ENCODE data around the gene CACFD1.

CACFD1 gene

DNA sequence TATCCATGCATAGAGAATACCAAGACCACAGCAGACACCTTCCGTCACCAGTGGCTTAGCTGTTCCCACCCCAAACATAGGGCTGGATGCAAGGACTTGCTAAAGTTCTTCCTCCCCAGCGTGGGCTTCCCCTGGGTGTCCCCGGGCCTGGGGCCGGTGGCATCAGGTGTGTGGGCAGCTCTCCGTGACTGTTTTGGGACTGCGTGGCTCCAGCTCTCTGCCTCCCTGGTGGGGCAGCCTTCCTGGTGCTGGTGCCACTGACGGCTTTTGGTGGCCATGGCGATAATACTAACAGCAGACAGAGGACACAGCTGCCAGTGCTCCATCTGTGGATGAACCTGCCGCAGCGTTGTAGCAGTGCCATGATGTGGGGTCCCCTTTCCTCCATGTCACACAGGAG is 4.9 kb downstream of the CACFD1 start:
- H3K4me3 ChIP-seq (ENCODE audit: low read length): no peak overlapping the region
- no peak for TF ChIP-seq ZNF274 (IDR thresholded peaks at IDR 0.05; ENCODE audit: low read depth, low read length)

DNA sequence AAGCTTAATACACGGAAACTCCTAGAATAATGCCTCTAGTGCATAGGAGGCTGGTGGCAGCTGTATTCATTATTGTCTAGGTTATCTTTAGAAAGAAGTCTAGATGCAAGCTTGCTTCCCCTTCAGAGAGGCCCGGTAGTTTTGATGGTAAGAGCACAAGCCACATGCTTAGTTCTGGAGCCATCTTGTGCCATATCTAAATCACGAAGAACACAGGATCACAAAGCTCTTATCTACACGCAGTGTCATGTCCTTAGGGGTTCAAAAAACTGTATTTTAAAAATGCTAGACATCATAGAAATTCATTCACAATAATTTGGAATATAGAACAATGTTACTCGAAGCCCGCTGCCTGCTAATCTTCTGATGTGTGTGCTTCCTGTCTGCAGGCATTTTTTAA is 6.2 kb downstream of the CACFD1 start:
- H3K4me3 ChIP-seq (ENCODE audit: low read length): no peak overlapping the region
- TF ChIP-seq ZNF274 (IDR thresholded peaks at IDR 0.05; ENCODE audit: low read depth, low read length): no peak

DNA sequence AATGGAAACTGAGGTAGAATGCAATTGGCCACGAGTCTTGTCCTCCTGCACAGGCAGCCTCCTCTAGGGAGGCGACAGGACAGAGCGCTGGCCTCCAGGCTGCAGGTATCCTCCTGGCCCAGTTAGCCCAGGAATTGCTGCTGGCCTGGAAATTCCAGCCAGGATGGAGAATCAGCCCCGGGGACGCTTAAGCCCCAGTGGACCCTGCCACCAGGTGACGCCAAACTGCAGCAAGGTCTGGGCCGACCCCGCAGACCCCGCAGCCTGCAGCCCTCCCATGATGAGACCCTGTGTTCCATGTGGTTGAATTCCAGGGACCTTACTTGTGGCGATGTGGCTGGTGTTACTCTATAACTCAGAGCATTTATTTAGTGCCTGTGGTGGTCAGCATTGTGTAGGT is 7.3 kb downstream of the CACFD1 start:
- no peak for TF ChIP-seq ZNF274 (IDR thresholded peaks at IDR 0.05; ENCODE audit: low read depth, low read length)

DNA sequence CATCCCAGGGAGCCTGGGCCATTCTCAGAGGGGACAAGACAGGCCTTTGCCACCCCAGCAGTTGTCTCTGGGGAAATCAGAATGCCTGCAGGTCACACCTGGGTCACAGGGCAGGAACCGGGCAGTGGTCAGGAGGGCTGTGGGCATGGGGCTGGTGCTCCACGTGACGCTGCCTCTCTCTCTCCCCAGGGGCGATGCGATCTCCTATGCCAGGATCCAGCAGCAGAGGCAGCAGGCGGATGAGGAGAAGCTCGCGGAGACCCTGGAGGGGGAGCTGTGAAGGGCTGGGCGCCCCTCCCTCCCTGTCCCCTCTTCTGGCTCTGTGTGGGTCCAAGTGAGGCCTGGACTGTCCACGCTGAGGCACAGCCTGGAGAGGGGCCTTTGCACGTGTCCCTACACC is 8.6 kb downstream of the CACFD1 start:
- TF ChIP-seq ZNF274 (IDR thresholded peaks at IDR 0.05; ENCODE audit: low read depth, low read length): no peak
- no peak overlapping the region for H3K4me3 ChIP-seq (ENCODE audit: low read length)

More for the DNA sequence above, 7.3 kb downstream of the CACFD1 start:
- H3K4me3 ChIP-seq (ENCODE audit: low read length): no peak overlapping the region

DNA sequence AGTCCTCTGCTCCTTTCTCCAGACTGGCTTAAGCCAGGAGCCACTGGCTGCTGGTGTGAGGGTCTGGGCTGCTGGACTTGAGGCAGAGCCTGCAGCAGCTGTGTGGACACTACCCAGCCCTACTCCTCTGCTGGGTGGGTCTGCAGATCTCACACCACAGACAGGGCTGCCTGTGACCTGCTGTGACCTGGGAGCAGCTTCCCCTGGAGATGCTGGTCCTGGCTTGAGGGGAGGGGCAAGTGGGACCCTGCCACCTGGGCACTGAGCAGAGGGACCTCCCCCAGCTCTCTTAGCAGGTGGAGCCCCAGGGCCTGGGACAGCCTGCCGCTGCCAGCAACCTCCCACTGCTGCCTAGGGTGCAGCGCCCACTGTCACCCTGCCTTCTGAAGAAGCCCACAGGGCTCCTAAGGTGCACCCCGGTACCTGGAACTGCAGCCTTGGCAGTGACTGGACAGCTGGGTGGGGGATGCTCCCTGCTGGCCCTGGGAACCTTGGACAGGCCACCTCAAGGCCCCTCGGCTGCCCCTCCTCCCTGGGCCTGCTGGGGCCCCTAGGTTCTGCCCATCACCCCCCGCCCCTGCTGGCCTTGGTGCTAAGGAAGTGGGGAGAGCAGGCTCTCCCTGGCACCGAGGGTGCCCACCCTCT is 9.1 kb downstream of the CACFD1 start:
- no peak overlapping the region for H3K4me3 ChIP-seq (ENCODE audit: low read length)
- TF ChIP-seq ZNF274 (IDR thresholded peaks at IDR 0.05; ENCODE audit: low read depth, low read length): no peak

DNA sequence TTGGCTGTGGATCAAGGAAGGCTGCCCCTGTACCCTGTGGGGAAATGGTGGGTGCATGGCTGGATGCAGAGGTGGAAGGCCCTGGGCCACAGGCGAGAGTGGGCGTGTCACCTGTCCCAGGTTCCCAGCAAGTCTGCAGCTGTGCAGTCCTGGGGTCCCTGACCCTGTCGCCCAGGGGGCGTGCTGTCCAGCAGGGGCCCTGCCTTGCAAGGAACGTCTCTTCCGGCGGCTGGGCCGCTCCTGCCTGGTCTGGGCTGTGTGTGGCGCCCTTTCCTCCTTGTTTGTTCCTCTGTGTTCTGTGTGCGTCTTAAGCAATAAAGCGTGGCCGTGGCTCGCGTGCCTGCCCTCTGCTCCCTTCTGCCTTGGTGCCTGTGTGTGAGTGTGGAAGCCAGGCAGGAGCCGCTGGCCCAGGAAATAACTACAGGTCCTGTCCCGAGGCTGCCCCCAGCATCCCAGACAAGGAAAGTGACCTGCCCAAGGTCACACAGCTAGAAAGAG is 10.7 kb downstream of the CACFD1 start:
- H3K4me3 ChIP-seq (ENCODE audit: low read length): no peak overlapping the region
- TF ChIP-seq ZNF274 (IDR thresholded peaks at IDR 0.05; ENCODE audit: low read depth, low read length): no peak

DNA sequence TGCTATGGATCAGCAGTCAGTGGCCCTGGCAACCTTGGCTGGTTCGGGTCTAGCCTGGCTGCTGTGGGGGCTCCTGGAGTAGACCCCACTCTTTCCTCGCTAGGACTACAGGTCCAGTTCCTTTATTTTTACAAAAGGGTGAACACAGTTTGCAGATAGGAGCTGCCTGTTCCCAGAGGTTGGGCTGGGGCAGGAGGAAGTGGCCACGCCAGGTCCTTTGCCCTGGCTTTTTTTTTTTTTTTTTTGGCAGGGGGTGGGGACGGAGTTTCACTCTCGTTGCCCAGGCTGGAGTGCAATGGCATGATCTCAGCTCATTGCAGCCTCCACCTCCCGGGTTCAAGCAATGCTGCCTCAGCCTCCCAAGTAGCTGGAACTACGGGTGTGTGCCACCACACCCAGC is 11.2 kb downstream of the CACFD1 start:
- TF ChIP-seq ZNF274 (IDR thresholded peaks at IDR 0.05; ENCODE audit: low read depth, low read length): no peak
- H3K4me3 ChIP-seq (ENCODE audit: low read length): no peak overlapping the region

DNA sequence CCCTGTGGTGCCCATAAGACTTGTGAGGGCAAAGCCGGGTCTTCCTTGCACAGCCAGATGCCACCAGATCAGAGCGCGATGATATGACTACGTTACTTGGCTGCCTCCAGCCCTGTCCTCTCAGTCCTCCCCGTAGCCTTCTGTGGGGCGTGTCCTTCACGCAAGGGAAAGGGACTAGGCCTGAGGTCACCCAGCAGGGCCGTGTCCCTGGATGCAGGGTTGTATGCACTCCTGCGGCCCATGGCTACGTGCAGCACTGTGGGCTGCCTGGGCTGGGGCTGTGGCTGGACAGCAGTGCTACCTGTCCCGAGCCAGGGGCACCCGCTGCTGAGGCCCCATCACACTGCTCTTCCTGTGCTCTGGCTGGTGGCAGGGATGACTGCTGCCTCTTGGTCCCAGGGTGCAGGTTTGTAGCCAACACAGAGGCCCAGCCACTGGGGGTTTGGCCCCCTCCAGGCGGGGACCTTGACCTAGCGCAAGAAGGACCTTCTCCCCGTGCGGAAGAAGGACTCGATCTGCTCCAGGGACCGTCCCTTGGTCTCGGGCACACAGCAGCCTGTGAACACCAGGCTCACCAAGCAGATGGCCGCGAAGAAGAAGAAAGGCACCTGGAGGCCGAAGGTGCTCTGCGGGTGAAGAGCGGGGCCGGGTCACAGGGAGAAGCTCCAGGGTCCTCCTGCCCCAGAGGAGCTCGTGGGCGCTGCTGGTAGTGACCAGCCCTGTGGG is 11.9 kb downstream of the CACFD1 start:
- H3K4me3 ChIP-seq (ENCODE audit: low read length): no peak overlapping the region
- TF ChIP-seq ZNF274 (IDR thresholded peaks at IDR 0.05; ENCODE audit: low read depth, low read length): no peak

DNA sequence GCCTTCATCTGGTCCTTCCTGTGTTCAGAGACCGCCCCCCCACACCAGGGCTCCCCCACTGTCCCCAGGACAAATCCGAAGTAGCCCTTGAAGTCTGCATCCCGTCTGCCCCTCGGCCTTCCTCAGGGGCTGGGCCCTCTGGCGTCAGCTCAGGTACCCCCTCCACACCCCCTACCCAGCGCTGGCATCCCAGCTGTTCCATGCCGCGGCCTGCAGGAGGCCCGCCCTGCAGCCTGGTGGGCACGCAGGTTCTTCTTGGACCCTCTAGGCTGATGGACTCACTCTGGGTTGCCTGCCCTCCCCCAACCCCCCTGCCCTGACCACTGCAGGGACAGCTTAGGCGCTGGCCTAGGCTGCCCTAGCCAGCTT is 12.5 kb downstream of the CACFD1 start:
- H3K4me3 ChIP-seq (ENCODE audit: low read length): no peak overlapping the region
- TF ChIP-seq ZNF274 (IDR thresholded peaks at IDR 0.05; ENCODE audit: low read depth, low read length): no peak

DNA sequence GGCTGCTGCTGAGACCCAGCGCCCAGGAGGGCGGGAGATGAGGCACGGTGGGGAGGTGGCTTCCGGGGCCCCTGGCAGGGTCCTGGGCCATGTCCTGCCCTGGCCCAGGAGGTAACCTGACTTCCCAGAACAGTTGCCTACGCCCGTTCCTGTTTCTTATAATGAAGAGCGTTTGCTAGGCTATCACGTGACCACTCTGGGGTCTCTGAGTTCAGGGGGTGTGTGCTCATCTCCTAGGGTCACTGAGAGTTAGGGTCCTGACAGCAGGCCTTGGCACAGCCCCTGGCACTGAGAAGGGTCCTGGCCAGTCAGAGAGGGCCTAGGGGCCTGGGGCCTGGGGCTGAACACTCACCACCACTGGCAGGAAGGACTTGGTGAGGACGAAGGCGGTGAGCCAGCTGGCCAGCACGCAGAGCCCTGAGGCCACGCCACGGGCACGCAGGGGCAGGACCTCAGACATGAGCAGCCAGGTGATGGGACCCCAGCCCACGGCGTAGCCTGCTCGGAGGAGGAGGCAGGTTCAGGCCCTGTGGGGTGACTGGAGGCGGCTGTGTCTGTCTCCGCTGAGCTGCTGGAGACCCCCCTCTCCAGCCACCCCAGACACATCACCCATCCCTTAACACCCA is 13.1 kb downstream of the CACFD1 start:
- no peak overlapping the region for H3K4me3 ChIP-seq (ENCODE audit: low read length)
- no peak for TF ChIP-seq ZNF274 (IDR thresholded peaks at IDR 0.05; ENCODE audit: low read depth, low read length)

DNA sequence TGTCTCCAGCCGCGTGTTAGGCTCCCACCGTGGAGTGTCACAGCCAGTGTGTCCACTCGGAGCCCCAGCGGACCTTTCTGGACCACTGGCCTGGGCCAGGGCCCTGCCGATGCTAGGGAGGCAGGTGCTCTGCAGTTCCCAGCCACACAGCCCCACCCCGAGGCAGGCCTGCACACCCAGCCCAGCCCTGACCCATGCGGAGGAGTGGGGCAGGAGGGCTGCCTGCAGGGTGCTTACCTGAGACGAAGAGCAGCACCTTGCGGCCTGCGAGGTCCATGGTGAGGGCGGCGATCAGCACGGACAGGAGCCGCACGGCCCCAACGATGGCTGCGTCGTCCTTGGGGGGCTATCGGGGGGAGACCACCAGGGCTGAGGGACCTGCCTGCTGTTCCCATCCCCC is 14.0 kb downstream of the CACFD1 start:
- H3K4me3 ChIP-seq (ENCODE audit: low read length): no peak overlapping the region
- no peak for TF ChIP-seq ZNF274 (IDR thresholded peaks at IDR 0.05; ENCODE audit: low read depth, low read length)

DNA sequence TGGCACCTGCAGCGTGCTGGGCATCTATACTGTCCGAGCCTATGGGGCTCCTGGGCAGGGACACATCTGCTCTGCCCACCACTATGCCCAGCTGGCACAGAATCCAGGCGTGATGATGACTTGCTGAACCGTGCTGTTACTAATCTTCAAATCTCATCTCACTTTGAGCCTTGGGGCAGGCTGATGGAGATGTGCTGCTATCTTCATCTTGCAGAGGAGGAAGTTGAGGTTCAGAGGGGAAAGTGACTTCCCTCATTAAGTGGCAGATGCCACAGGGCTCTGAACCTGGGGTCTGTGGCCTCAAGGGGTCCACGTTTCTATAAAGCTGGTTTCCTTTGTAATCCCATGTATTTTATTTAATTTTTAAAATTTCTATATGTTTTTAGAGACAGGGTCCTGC is 14.4 kb downstream of the CACFD1 start:
- no peak overlapping the region for H3K4me3 ChIP-seq (ENCODE audit: low read length)
- TF ChIP-seq ZNF274 (IDR thresholded peaks at IDR 0.05; ENCODE audit: low read depth, low read length): no peak

DNA sequence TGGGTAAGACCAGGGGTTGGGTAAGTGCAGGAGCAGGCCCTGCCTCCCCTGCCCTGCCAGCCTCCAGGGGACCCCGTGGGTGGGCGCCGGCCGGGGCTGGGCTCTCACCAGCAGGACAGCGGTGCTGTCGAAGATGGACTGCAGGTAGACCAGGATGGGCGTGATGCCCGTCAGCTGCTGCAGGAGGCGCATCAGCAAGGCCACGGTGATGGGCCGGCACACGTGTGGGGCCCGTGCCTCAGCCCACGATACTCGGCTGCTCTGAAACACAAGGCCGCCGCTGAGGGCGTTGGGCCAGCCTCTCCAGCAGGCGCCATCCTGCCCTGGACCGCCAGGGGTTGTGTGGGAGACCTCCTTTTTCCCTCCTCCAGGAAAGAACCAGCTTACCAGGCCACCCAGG is 15.1 kb downstream of the CACFD1 start:
- no peak overlapping the region for H3K4me3 ChIP-seq (ENCODE audit: low read length)
- no peak for TF ChIP-seq ZNF274 (IDR thresholded peaks at IDR 0.05; ENCODE audit: low read depth, low read length)

DNA sequence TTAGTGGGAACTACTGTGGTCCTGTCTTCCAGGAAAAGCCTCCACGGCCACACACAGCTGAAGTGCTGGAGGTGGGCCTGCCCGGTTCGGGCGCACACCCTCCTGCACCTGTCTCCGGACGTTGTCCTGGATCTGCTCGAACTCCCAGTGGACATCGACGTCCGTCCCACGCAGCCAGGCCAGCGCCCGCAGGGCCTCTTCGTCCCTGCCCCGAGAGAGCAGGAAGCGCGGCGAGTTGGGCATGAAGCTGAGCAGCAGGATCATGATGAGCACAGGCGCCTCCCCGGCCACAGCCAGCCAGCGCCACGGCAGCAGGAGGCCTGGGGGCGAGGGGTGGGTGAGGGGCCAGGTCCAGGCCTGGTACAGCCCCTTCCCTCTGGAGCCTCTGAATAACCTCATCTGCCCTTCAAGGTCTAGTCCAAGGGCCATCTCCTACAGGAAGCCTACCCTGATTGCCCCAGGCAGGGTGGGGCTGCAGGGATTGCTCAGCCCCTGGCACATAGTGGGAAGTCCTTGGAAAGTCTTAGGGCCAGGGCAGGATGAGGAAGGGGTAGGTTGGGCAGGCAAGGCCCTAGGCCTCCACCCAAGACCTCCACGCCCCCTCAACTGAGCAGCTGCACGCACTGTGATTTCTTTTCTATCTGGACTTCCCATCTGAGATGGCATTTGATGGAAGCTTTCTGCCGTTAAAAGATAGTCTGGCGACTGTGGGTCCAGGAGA is 15.7 kb downstream of the CACFD1 start:
- TF ChIP-seq ZNF274 (IDR thresholded peaks at IDR 0.05; ENCODE audit: low read depth, low read length): no peak
- no peak overlapping the region for H3K4me3 ChIP-seq (ENCODE audit: low read length)
